ENCODE data around the gene CHST15.

Gene CHST15

GRCh38 chr10:124087672-124088634 lies 5.4 kb downstream of the CHST15 start:
- H3K27ac ChIP-seq (ENCODE audit: low read depth, low read length, severe bottlenecking) = no peak overlapping the region
- H3K4me1 ChIP-seq (ENCODE audit: control insufficient read depth, insufficient read depth, low read length, poor library complexity, severe bottlenecking) = no peaks in the 10 kb centered on the region
- 89 to 90% methylated on average over 21 to 25 of the region's 27 CpGs for WGBS, 2 experiments (ENCODE audit: insufficient coverage in 2 of 2)
- no peak overlapping the region for H3K4me3 ChIP-seq (ENCODE audit: extremely low read depth, insufficient read depth, low read length, poor library complexity, severe bottlenecking)
- H3K9me3 ChIP-seq (ENCODE audit: control insufficient read depth, low read length) = no peaks in the 10 kb centered on the region
- peaks cover 3% of the 10 kb centered on the region for H3K36me3 ChIP-seq (ENCODE audit: control insufficient read depth, insufficient read depth, low read length)

- no peak overlapping the region for H3K27ac ChIP-seq (ENCODE audit: low read depth, low read length, severe bottlenecking)
- peaks cover 3% of the 10 kb centered on the region for H3K36me3 ChIP-seq (ENCODE audit: control insufficient read depth, insufficient read depth, low read length)
- WGBS, 2 experiments (ENCODE audit: insufficient coverage in 2 of 2) = 91 to 95% methylated on average over 16 of the region's 18 CpGs
- no peaks in the 10 kb centered on the region for H3K9me3 ChIP-seq (ENCODE audit: control insufficient read depth, low read length)
- H3K4me1 ChIP-seq (ENCODE audit: control insufficient read depth, insufficient read depth, low read length, poor library complexity, severe bottlenecking) = no peaks in the 10 kb centered on the region
- no peak overlapping the region for H3K4me3 ChIP-seq (ENCODE audit: extremely low read depth, insufficient read depth, low read length, poor library complexity, severe bottlenecking)
Observed at GRCh38 chr10:124086787-124087671, 6.4 kb downstream of the CHST15 start.

GRCh38 chr10:124086097-124086710 lies 7.2 kb downstream of the CHST15 start:
- Histone ChIP-seq H3K4me3 (ENCODE audit: extremely low read depth, insufficient read depth, low read length, poor library complexity, severe bottlenecking) (no peak overlapping the region), H3K4me1 (ENCODE audit: control insufficient read depth, insufficient read depth, low read length, poor library complexity, severe bottlenecking) (no peaks in the 10 kb centered on the region)
- WGBS, 2 experiments (ENCODE audit: insufficient coverage in 2 of 2) = 93 to 96% methylated on average over 12 to 14 of the region's 14 CpGs

GRCh38 chr10:124085680-124086079 lies 7.7 kb downstream of the CHST15 start:
- Histone ChIP-seq H3K36me3 (ENCODE audit: control insufficient read depth, insufficient read depth, low read length) (peaks cover 3% of the 10 kb centered on the region), H3K4me1 (ENCODE audit: control insufficient read depth, insufficient read depth, low read length, poor library complexity, severe bottlenecking) (no peaks in the 10 kb centered on the region), H3K9me3 (ENCODE audit: control insufficient read depth, low read length) (no peaks in the 10 kb centered on the region), H3K4me3 (ENCODE audit: extremely low read depth, insufficient read depth, low read length, poor library complexity, severe bottlenecking) (no peak overlapping the region), H3K27ac (ENCODE audit: low read depth, low read length, severe bottlenecking) (no peak overlapping the region)
- WGBS, 2 experiments (ENCODE audit: insufficient coverage in 2 of 2) = 78 to 88% methylated on average over 6 to 7 of the region's 7 CpGs

More at GRCh38 chr10:124086097-124086710, 7.2 kb downstream of the CHST15 start:
- H3K27ac ChIP-seq (ENCODE audit: low read depth, low read length, severe bottlenecking) = no peak overlapping the region
- no peaks in the 10 kb centered on the region for H3K9me3 ChIP-seq (ENCODE audit: control insufficient read depth, low read length)
- peaks cover 3% of the 10 kb centered on the region for H3K36me3 ChIP-seq (ENCODE audit: control insufficient read depth, insufficient read depth, low read length)

- Histone ChIP-seq H3K4me1 (ENCODE audit: control insufficient read depth, insufficient read depth, low read length, poor library complexity, severe bottlenecking) (no peaks in the 10 kb centered on the region), H3K4me3 (ENCODE audit: extremely low read depth, insufficient read depth, low read length, poor library complexity, severe bottlenecking) (no peak overlapping the region), H3K27ac (ENCODE audit: low read depth, low read length, severe bottlenecking) (no peak overlapping the region), H3K36me3 (ENCODE audit: control insufficient read depth, insufficient read depth, low read length) (peaks cover 3% of the 10 kb centered on the region), H3K9me3 (ENCODE audit: control insufficient read depth, low read length) (no peaks in the 10 kb centered on the region)
- 100% methylated on average over 3 of the region's 9 CpGs for WGBS, 2 experiments (ENCODE audit: insufficient coverage in 2 of 2)
Observed at GRCh38 chr10:124084708-124085107, 8.7 kb downstream of the CHST15 start.

GRCh38 chr10:124083740-124084397 lies 9.5 kb downstream of the CHST15 start:
- 94 to 95% methylated on average over 15 of the region's 16 CpGs for WGBS, 2 experiments (ENCODE audit: insufficient coverage in 2 of 2)
- H3K4me1 ChIP-seq (ENCODE audit: control insufficient read depth, insufficient read depth, low read length, poor library complexity, severe bottlenecking) = no peaks in the 10 kb centered on the region
- no peak overlapping the region for H3K27ac ChIP-seq (ENCODE audit: low read depth, low read length, severe bottlenecking)
- peaks cover 3% of the 10 kb centered on the region for H3K36me3 ChIP-seq (ENCODE audit: control insufficient read depth, insufficient read depth, low read length)
- no peak overlapping the region for H3K4me3 ChIP-seq (ENCODE audit: extremely low read depth, insufficient read depth, low read length, poor library complexity, severe bottlenecking)
- H3K9me3 ChIP-seq (ENCODE audit: control insufficient read depth, low read length) = no peaks in the 10 kb centered on the region

GRCh38 chr10:124083047-124083739 lies 10.2 kb downstream of the CHST15 start:
- Histone ChIP-seq H3K4me1 (ENCODE audit: control insufficient read depth, insufficient read depth, low read length, poor library complexity, severe bottlenecking) (no peaks in the 10 kb centered on the region), H3K4me3 (ENCODE audit: extremely low read depth, insufficient read depth, low read length, poor library complexity, severe bottlenecking) (no peak overlapping the region), H3K9me3 (ENCODE audit: control insufficient read depth, low read length) (no peaks in the 10 kb centered on the region), H3K27ac (ENCODE audit: low read depth, low read length, severe bottlenecking) (no peak overlapping the region), H3K36me3 (ENCODE audit: control insufficient read depth, insufficient read depth, low read length) (peaks cover 3% of the 10 kb centered on the region)
- 94 to 95% methylated on average over 8 to 9 of the region's 10 CpGs for WGBS, 2 experiments (ENCODE audit: insufficient coverage in 2 of 2)

GRCh38 chr10:124082555-124082954 lies 10.8 kb downstream of the CHST15 start:
- Histone ChIP-seq H3K9me3 (ENCODE audit: control insufficient read depth, low read length) (no peaks in the 10 kb centered on the region), H3K27ac (ENCODE audit: low read depth, low read length, severe bottlenecking) (no peak overlapping the region), H3K4me3 (ENCODE audit: extremely low read depth, insufficient read depth, low read length, poor library complexity, severe bottlenecking) (no peak overlapping the region), H3K4me1 (ENCODE audit: control insufficient read depth, insufficient read depth, low read length, poor library complexity, severe bottlenecking) (no peaks in the 10 kb centered on the region), H3K36me3 (ENCODE audit: control insufficient read depth, insufficient read depth, low read length) (peaks cover 3% of the 10 kb centered on the region)
- 94% methylated on average over 5 to 6 of the region's 6 CpGs for WGBS, 2 experiments (ENCODE audit: insufficient coverage in 2 of 2)

- no peaks in the 10 kb centered on the region for H3K4me1 ChIP-seq (ENCODE audit: control insufficient read depth, insufficient read depth, low read length, poor library complexity, severe bottlenecking)
- no peaks in the 10 kb centered on the region for H3K9me3 ChIP-seq (ENCODE audit: control insufficient read depth, low read length)
- H3K4me3 ChIP-seq (ENCODE audit: extremely low read depth, insufficient read depth, low read length, poor library complexity, severe bottlenecking) = no peak overlapping the region
- H3K36me3 ChIP-seq (ENCODE audit: control insufficient read depth, insufficient read depth, low read length) = peaks cover 3% of the 10 kb centered on the region
- H3K27ac ChIP-seq (ENCODE audit: low read depth, low read length, severe bottlenecking) = no peak overlapping the region
- WGBS, 2 experiments (ENCODE audit: insufficient coverage in 2 of 2) = 86 to 92% methylated on average over 4 to 13 of the region's 13 CpGs
Observed at GRCh38 chr10:124081547-124082140, 11.8 kb downstream of the CHST15 start.
